ENCODE data around the gene MYO1G.

The MYO1G gene

DNA sequence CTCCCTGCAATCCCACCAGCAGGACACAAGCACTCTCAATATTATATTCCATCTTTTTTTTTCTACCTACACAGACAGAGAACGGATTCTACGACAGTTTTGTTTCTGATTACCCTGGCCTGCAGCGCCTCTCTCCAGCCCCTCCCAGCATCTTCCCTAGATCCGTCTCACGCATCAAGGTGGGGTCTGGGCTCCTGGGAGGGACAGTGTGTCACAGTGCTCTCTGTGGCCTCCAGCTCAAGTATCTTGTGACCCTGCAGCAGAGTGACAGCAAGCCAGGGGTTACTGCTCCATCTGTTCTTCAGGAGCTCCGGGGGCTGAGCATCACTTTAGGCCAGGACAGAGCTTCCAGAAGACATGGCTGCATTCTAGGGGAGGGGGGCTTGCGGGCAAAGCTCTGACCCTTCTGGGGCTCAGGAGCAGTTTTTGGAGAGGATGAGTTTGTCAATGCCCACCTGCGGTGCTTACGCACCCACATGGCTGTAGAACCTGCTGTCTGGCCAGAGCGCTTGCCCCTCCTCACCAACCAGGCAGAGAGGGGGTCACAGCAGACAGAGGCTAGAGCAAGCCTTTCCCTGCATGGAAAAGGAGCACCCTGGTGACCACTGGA is 22.6 kb downstream of the MYO1G start:
- no CpG with 5 or more reads among the region's 10 CpGs for WGBS (ENCODE audit: extremely low coverage, insufficient coverage, insufficient read length)
- H3K4me3 ChIP-seq (ENCODE audit: low read depth, low read length) = no peak overlapping the region
- no peak overlapping the region for H2AFZ ChIP-seq (ENCODE audit: insufficient read depth, low read length, poor library complexity)
- no peaks in the 10 kb centered on the region for H3K79me1 ChIP-seq (ENCODE audit: low read length)
- H3K9me3 ChIP-seq (ENCODE audit: insufficient read depth, low read depth, low read length) = peaks cover 3% of the 10 kb centered on the region
- no peak overlapping the region for H3K4ac ChIP-seq (ENCODE audit: low read depth, low read length)
- H3K36me3 ChIP-seq (ENCODE audit: control insufficient read depth in 1 of 2, insufficient read depth in 2 of 2, low read length in 2 of 2) = no peaks in the 10 kb centered on the region
- no peak overlapping the region for H2BK5ac ChIP-seq (ENCODE audit: low read depth, low read length, poor library complexity)
- no peaks in the 10 kb centered on the region for H3K27me3 ChIP-seq (ENCODE audit: insufficient read depth, low read length)
- no peaks in the 10 kb centered on the region for H3K4me1 ChIP-seq (ENCODE audit: control insufficient read depth in 1 of 2, insufficient read depth in 2 of 2, low read length in 2 of 2)
- DNase-seq = no peak
- no peak overlapping the region for H3K14ac ChIP-seq (ENCODE audit: low read length)
- no peak overlapping the region for H4K91ac ChIP-seq (ENCODE audit: low read depth, low read length)
- H2BK120ac ChIP-seq (ENCODE audit: insufficient read depth, low read length, poor library complexity) = no peak overlapping the region
- no peak overlapping the region for H4K8ac ChIP-seq (ENCODE audit: low read depth, low read length)
- H4K12ac ChIP-seq (ENCODE audit: low read depth, low read length) = no peak overlapping the region
- no peaks in the 10 kb centered on the region for H3K79me2 ChIP-seq (ENCODE audit: control insufficient read depth, insufficient read depth, low read length, poor library complexity)
- no peak overlapping the region for H2BK12ac ChIP-seq (ENCODE audit: low read length)
- H2AK5ac ChIP-seq (ENCODE audit: low read length) = no peak overlapping the region
- no peak overlapping the region for H3K18ac ChIP-seq (ENCODE audit: low read length)
- no peak overlapping the region for H3K9ac ChIP-seq (ENCODE audit: low read length)
- no peak overlapping the region for H3K4me2 ChIP-seq (ENCODE audit: low read length)
- no peak overlapping the region for H3K23ac ChIP-seq (ENCODE audit: low read length)
- H3K27ac ChIP-seq (ENCODE audit: low read depth, low read length) = no peak overlapping the region

DNA sequence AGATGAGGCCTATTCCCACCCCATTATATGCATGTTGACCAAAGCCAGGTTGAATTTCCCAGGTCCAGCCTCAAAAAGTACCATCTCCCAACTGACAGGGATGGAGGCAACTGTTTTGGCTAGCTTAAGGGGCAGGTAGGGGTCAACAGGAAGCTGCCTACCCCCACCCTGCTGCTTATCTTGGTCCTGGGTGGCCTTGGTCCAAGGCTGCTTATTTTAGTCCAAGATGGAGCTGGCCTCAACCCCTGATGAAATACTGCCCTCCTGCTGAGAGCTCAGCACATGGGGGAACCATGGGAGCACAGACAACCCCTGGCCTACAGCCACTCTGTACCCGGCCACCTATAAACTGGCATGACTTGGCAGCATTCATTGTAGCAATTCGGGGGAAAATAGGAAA is 23.1 kb downstream of the MYO1G start:
- Histone ChIP-seq H4K91ac (ENCODE audit: low read depth, low read length) (no peak overlapping the region), H3K18ac (ENCODE audit: low read length) (no peak overlapping the region), H2AFZ (ENCODE audit: insufficient read depth, low read length, poor library complexity) (no peak overlapping the region), H3K4me3 (ENCODE audit: low read depth, low read length) (no peak overlapping the region), H3K27me3 (ENCODE audit: insufficient read depth, low read length) (no peaks in the 10 kb centered on the region), H4K12ac (ENCODE audit: low read depth, low read length) (no peak overlapping the region), H2BK5ac (ENCODE audit: low read depth, low read length, poor library complexity) (no peak overlapping the region), H3K79me1 (ENCODE audit: low read length) (no peaks in the 10 kb centered on the region), H2AK5ac (ENCODE audit: low read length) (no peak overlapping the region), H3K23ac (ENCODE audit: low read length) (no peak overlapping the region), H3K9me3 (ENCODE audit: insufficient read depth, low read depth, low read length) (peaks cover 3% of the 10 kb centered on the region), H3K9ac (ENCODE audit: low read length) (peak overlapping the region; percentile 26), H4K8ac (ENCODE audit: low read depth, low read length) (no peak overlapping the region), H2BK120ac (ENCODE audit: insufficient read depth, low read length, poor library complexity) (no peak overlapping the region), H3K4me2 (ENCODE audit: low read length) (no peak overlapping the region), H2BK12ac (ENCODE audit: low read length) (no peak overlapping the region), H3K14ac (ENCODE audit: low read length) (no peak overlapping the region), H3K79me2 (ENCODE audit: control insufficient read depth, insufficient read depth, low read length, poor library complexity) (no peaks in the 10 kb centered on the region), H3K4me1 (ENCODE audit: control insufficient read depth in 1 of 2, insufficient read depth in 2 of 2, low read length in 2 of 2) (no peaks in the 10 kb centered on the region), H3K4ac (ENCODE audit: low read depth, low read length) (no peak overlapping the region), H3K36me3 (ENCODE audit: control insufficient read depth in 1 of 2, insufficient read depth in 2 of 2, low read length in 2 of 2) (no peaks in the 10 kb centered on the region), H3K27ac (ENCODE audit: low read depth, low read length) (no peak overlapping the region)
- no peak for DNase-seq
- WGBS (ENCODE audit: extremely low coverage, insufficient coverage, insufficient read length) = no CpG with 5 or more reads among the region's 2 CpGs

DNA sequence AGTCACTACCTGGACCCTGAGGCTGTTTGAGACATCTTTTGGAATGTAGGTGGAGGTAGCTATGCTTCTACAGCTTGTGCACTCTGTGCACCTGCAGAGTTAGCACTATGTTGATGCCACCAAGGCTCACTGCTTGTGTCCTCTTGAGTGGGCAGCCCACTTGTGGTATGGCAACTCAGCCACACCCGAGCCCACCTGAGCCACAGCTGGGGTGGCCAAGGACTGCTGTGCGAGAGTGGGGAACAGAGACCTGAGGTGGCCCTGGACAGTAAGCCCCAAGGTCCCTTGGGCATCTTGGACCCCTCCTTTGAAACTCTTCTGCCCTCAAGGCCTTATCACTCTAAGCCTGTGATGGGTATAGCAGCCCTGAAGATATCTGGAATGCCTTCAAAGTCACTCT is 25.7 kb downstream of the MYO1G start:
- Histone ChIP-seq H3K4ac (ENCODE audit: low read depth, low read length) (no peak overlapping the region), H4K8ac (ENCODE audit: low read depth, low read length) (no peak overlapping the region), H3K27me3 (ENCODE audit: insufficient read depth, low read length) (no peaks in the 10 kb centered on the region), H3K36me3 (ENCODE audit: control insufficient read depth in 1 of 2, insufficient read depth in 2 of 2, low read length in 2 of 2) (no peaks in the 10 kb centered on the region), H2AK5ac (ENCODE audit: low read length) (no peak overlapping the region), H2BK12ac (ENCODE audit: low read length) (no peak overlapping the region), H3K4me2 (ENCODE audit: low read length) (no peak overlapping the region), H4K12ac (ENCODE audit: low read depth, low read length) (no peak overlapping the region), H4K91ac (ENCODE audit: low read depth, low read length) (no peak overlapping the region), H2BK120ac (ENCODE audit: insufficient read depth, low read length, poor library complexity) (no peak overlapping the region), H2BK5ac (ENCODE audit: low read depth, low read length, poor library complexity) (no peak overlapping the region), H3K18ac (ENCODE audit: low read length) (no peak overlapping the region), H3K9me3 (ENCODE audit: insufficient read depth, low read depth, low read length) (peaks cover 1% of the 10 kb centered on the region), H3K27ac (ENCODE audit: low read depth, low read length) (no peak overlapping the region), H3K79me1 (ENCODE audit: low read length) (no peaks in the 10 kb centered on the region), H3K23ac (ENCODE audit: low read length) (no peak overlapping the region), H3K79me2 (ENCODE audit: control insufficient read depth, insufficient read depth, low read length, poor library complexity) (no peaks in the 10 kb centered on the region), H2AFZ (ENCODE audit: insufficient read depth, low read length, poor library complexity) (no peak overlapping the region), H3K4me1 (ENCODE audit: control insufficient read depth in 1 of 2, insufficient read depth in 2 of 2, low read length in 2 of 2) (no peaks in the 10 kb centered on the region), H3K9ac (ENCODE audit: low read length) (no peak overlapping the region), H3K4me3 (ENCODE audit: low read depth, low read length) (no peak overlapping the region), H3K14ac (ENCODE audit: low read length) (no peak overlapping the region)
- WGBS (ENCODE audit: extremely low coverage, insufficient coverage, insufficient read length) = no CpG with 5 or more reads among the region's 2 CpGs
- peak in 1 of 2 donors; percentile 31 for DNase-seq

DNA sequence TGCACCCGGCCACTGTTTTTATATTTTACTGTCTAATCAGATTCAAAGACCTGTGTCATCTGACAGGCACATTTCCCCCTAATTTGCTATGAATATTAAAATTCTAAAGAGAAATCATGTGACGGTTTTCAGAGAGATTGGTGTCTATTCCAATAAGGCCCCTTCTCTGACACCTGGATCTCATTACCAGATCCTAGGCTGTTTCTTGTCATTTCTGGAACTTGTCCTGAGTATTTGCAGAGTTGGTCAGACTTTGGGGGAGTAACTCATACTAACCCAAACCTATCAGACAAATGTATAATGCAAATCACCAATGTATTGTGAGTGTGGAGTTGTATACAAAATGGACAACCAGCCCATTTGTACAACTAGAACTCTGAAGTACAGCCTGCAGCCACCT is 29.5 kb downstream of the MYO1G start:
- H4K91ac ChIP-seq (ENCODE audit: low read depth, low read length) = no peak overlapping the region
- no peak overlapping the region for H2BK5ac ChIP-seq (ENCODE audit: low read depth, low read length, poor library complexity)
- H3K4me2 ChIP-seq (ENCODE audit: low read length) = no peak overlapping the region
- H3K14ac ChIP-seq (ENCODE audit: low read length) = no peak overlapping the region
- H3K79me1 ChIP-seq (ENCODE audit: low read length) = no peaks in the 10 kb centered on the region
- no peak overlapping the region for H2BK12ac ChIP-seq (ENCODE audit: low read length)
- H3K27me3 ChIP-seq (ENCODE audit: insufficient read depth, low read length) = no peaks in the 10 kb centered on the region
- no peak overlapping the region for H2BK120ac ChIP-seq (ENCODE audit: insufficient read depth, low read length, poor library complexity)
- WGBS (ENCODE audit: extremely low coverage, insufficient coverage, insufficient read length) = no CpG with 5 or more reads among the region's 2 CpGs
- H3K36me3 ChIP-seq (ENCODE audit: control insufficient read depth in 1 of 2, insufficient read depth in 2 of 2, low read length in 2 of 2) = no peaks in the 10 kb centered on the region
- DNase-seq = no peak
- H3K4ac ChIP-seq (ENCODE audit: low read depth, low read length) = no peak overlapping the region
- no peak overlapping the region for H3K9ac ChIP-seq (ENCODE audit: low read length)
- no peaks in the 10 kb centered on the region for H3K4me1 ChIP-seq (ENCODE audit: control insufficient read depth in 1 of 2, insufficient read depth in 2 of 2, low read length in 2 of 2)
- no peak overlapping the region for H3K23ac ChIP-seq (ENCODE audit: low read length)
- no peak overlapping the region for H4K8ac ChIP-seq (ENCODE audit: low read depth, low read length)
- H3K27ac ChIP-seq (ENCODE audit: low read depth, low read length) = no peak overlapping the region
- H3K18ac ChIP-seq (ENCODE audit: low read length) = no peak overlapping the region
- no peak overlapping the region for H2AFZ ChIP-seq (ENCODE audit: insufficient read depth, low read length, poor library complexity)
- H3K9me3 ChIP-seq (ENCODE audit: insufficient read depth, low read depth, low read length) = no peaks in the 10 kb centered on the region
- H4K12ac ChIP-seq (ENCODE audit: low read depth, low read length) = no peak overlapping the region
- H3K4me3 ChIP-seq (ENCODE audit: low read depth, low read length) = no peak overlapping the region
- no peaks in the 10 kb centered on the region for H3K79me2 ChIP-seq (ENCODE audit: control insufficient read depth, insufficient read depth, low read length, poor library complexity)
- no peak overlapping the region for H2AK5ac ChIP-seq (ENCODE audit: low read length)
